MM.1S (cell line): ENCODE measurements around the gene GKN1.

Source experiments
- DNase-seq: peaks from one replicate; pipeline ENCODE4 v3.0.0-alpha.2; 2015
- H2AFZ ChIP-seq: fragments of 300-600 bp; sonication (generic); 2 replicates; pipeline ENCODE4 v1.6.0; 2016; ENCODE audit warnings: antibody characterized with exemption, low read length
- H3F3A ChIP-seq: fragments of 300-600 bp; sonication (generic); 2 replicates; pipeline ENCODE4 v1.6.1; 2016; ENCODE audit warnings: mild to moderate bottlenecking, antibody characterized with exemption, low read length, moderate library complexity, mixed read lengths; ENCODE audit not compliant: insufficient read depth
- H3K27ac ChIP-seq: fragments of 300-600 bp; sonication (generic); 2 replicates; pipeline ENCODE4 v1.5.1; 2016; ENCODE audit warnings: mild to moderate bottlenecking, low read length
- H3K27me3 ChIP-seq: fragments of 300-600 bp; sonication (generic); replicated peaks from 2 replicates; pipeline ENCODE4 v1.6.0; 2016; ENCODE audit warnings: low read length; ENCODE audit not compliant: insufficient read depth
- H3K36me3 ChIP-seq: fragments of 300-600 bp; sonication (generic); replicated peaks from 2 replicates; pipeline ENCODE4 v1.6.1; 2016; ENCODE audit warnings: mild to moderate bottlenecking, low read length, mixed read lengths; ENCODE audit not compliant: insufficient read depth
- H3K4me1 ChIP-seq: fragments of 300-600 bp; sonication (generic); 2 replicates; pipeline ENCODE4 v1.6.1; 2016; ENCODE audit warnings: low read length, mixed read lengths
- H3K4me2 ChIP-seq: fragments of 300-600 bp; sonication (generic); 2 replicates; pipeline ENCODE4 v1.6.0; 2016; ENCODE audit warnings: low read depth, low read length
- H3K4me3 ChIP-seq: fragments of 300-600 bp; sonication (generic); 2 replicates; pipeline ENCODE4 v1.5.1; 2016; ENCODE audit warnings: low read length, mixed read lengths
- H3K79me2 ChIP-seq: fragments of 300-600 bp; sonication (generic); 2 replicates; pipeline ENCODE4 v1.6.1; 2016; ENCODE audit warnings: mixed run types, low read length, mixed read lengths
- H3K9ac ChIP-seq: fragments of 300-600 bp; sonication (generic); 2 replicates; pipeline ENCODE4 v1.6.1; 2016; ENCODE audit warnings: low read length, mixed read lengths
- H3K9me2 ChIP-seq: fragments of 300-600 bp; sonication (generic); replicated peaks from 2 replicates; pipeline ENCODE4 v1.6.1; 2016; ENCODE audit warnings: mild to moderate bottlenecking, low read length, mixed read lengths; ENCODE audit not compliant: insufficient read depth
- H3K9me3 ChIP-seq: fragments of 300-600 bp; sonication (generic); replicated peaks from 2 replicates; pipeline ENCODE4 v1.6.1; 2016; ENCODE audit warnings: mild to moderate bottlenecking, low read length, mixed read lengths; ENCODE audit not compliant: insufficient read depth
- H4K20me1 ChIP-seq: fragments of 300-600 bp; sonication (generic); 2 replicates; pipeline ENCODE4 v1.6.1; 2016; ENCODE audit warnings: mild to moderate bottlenecking, low read length, moderate library complexity, mixed read lengths; ENCODE audit not compliant: insufficient read depth
- CTCF ChIP-seq: fragments of 300-600 bp; sonication (generic); IDR thresholded peaks from 2 replicates; pipeline ENCODE4 v1.5.1; 2016; ENCODE audit warnings: antibody characterized with exemption, low read length, mixed read lengths
- EZH2 ChIP-seq: fragments of 300-600 bp; sonication (generic); optimal IDR thresholded peaks from 2 replicates; pipeline ENCODE3; 2017; ENCODE audit warnings: low read depth, mild to moderate bottlenecking, antibody characterized with exemption, low read length, mixed read lengths
- EZH2phosphoT487 ChIP-seq: fragments of 300-600 bp; sonication (generic); IDR thresholded peaks from 2 replicates; pipeline ENCODE4 v1.6.1; 2018; ENCODE audit warnings: antibody characterized with exemption, low read length

Gene GKN1

GRCh38 chr2:68992933-68993332, 18.5 kb downstream of the GKN1 start:
- Histone ChIP-seq H3K4me2 (no peak overlapping the region), H3K4me3 (no peak overlapping the region), H3K9ac (no peak overlapping the region), H3K27ac (no peak overlapping the region), H4K20me1 (no peaks in the 10 kb centered on the region), H3K9me3 (no peaks in the 10 kb centered on the region), H3K79me2 (no peaks in the 10 kb centered on the region), H3F3A (no peaks in the 10 kb centered on the region), H3K36me3 (no peaks in the 10 kb centered on the region), H3K9me2 (no peaks in the 10 kb centered on the region), H2AFZ (no peak overlapping the region), H3K27me3 (no peaks in the 10 kb centered on the region), H3K4me1 (no peaks in the 10 kb centered on the region)
- TF ChIP-seq EZH2 = no peak
- no peak for TF ChIP-seq CTCF
- TF ChIP-seq EZH2phosphoT487 = no peak
- DNase-seq = no peak

- Histone ChIP-seq H3K27ac (no peak overlapping the region), H3F3A (no peaks in the 10 kb centered on the region)
- no peak for DNase-seq
Observed at GRCh38 chr2:68993660-68994059, 19.2 kb downstream of the GKN1 start.

GRCh38 chr2:68994864-68995263, 20.4 kb downstream of the GKN1 start:
- no peak for TF ChIP-seq EZH2phosphoT487
- TF ChIP-seq CTCF = no peak
- no peak for TF ChIP-seq EZH2
- no peaks in the 10 kb centered on the region for H3K36me3 ChIP-seq
- no peaks in the 10 kb centered on the region for H3F3A ChIP-seq
- DNase-seq = no peak
- no peak overlapping the region for H2AFZ ChIP-seq
- no peak overlapping the region for H3K27ac ChIP-seq
- H3K9ac ChIP-seq = no peak overlapping the region
- H3K9me3 ChIP-seq = no peaks in the 10 kb centered on the region
- H3K27me3 ChIP-seq = no peaks in the 10 kb centered on the region
- H3K9me2 ChIP-seq = no peaks in the 10 kb centered on the region
- H3K4me3 ChIP-seq = no peak overlapping the region
- H3K79me2 ChIP-seq = no peaks in the 10 kb centered on the region
- H4K20me1 ChIP-seq = no peaks in the 10 kb centered on the region
- H3K4me2 ChIP-seq = no peak overlapping the region
- H3K4me1 ChIP-seq = no peaks in the 10 kb centered on the region

More at GRCh38 chr2:68993660-68994059, 19.2 kb downstream of the GKN1 start:
- no peak overlapping the region for H3K9ac ChIP-seq
- H3K4me1 ChIP-seq = no peaks in the 10 kb centered on the region
- H3K4me3 ChIP-seq = no peak overlapping the region
- TF ChIP-seq EZH2 = no peak
- TF ChIP-seq EZH2phosphoT487 = no peak
- no peak for TF ChIP-seq CTCF
- H3K9me3 ChIP-seq = no peaks in the 10 kb centered on the region
- no peaks in the 10 kb centered on the region for H3K9me2 ChIP-seq
- no peaks in the 10 kb centered on the region for H3K27me3 ChIP-seq
- H3K79me2 ChIP-seq = no peaks in the 10 kb centered on the region
- no peaks in the 10 kb centered on the region for H4K20me1 ChIP-seq
- no peak overlapping the region for H3K4me2 ChIP-seq
- no peak overlapping the region for H2AFZ ChIP-seq
- H3K36me3 ChIP-seq = no peaks in the 10 kb centered on the region

GRCh38 chr2:68995916-68996315, 21.5 kb downstream of the GKN1 start:
- no peaks in the 10 kb centered on the region for H3K4me1 ChIP-seq
- H3K4me3 ChIP-seq = no peak overlapping the region
- no peak overlapping the region for H3K9ac ChIP-seq
- H3K36me3 ChIP-seq = no peaks in the 10 kb centered on the region
- no peak overlapping the region for H3K4me2 ChIP-seq
- no peaks in the 10 kb centered on the region for H3K9me3 ChIP-seq
- H3K9me2 ChIP-seq = no peaks in the 10 kb centered on the region
- no peaks in the 10 kb centered on the region for H3K79me2 ChIP-seq
- TF ChIP-seq CTCF (no peak), EZH2phosphoT487 (no peak), EZH2 (no peak)
- H3F3A ChIP-seq = no peaks in the 10 kb centered on the region
- no peaks in the 10 kb centered on the region for H3K27me3 ChIP-seq
- no peak for DNase-seq
- H3K27ac ChIP-seq = no peak overlapping the region
- H2AFZ ChIP-seq = no peak overlapping the region
- no peaks in the 10 kb centered on the region for H4K20me1 ChIP-seq
